ENCODE measurements around the gene PDGFD.

The PDGFD gene

GRCh38 chr11:103995896-103996295 is 168.1 kb downstream of the PDGFD start:
- DNase-seq = no peak

GRCh38 chr11:103994518-103994917 is 169.4 kb downstream of the PDGFD start:
- no peak for DNase-seq

GRCh38 chr11:103994094-103994493 is 169.9 kb downstream of the PDGFD start:
- no peak for DNase-seq

- no peak for DNase-seq
Observed at GRCh38 chr11:103993507-103993906, 170.4 kb downstream of the PDGFD start.

GRCh38 chr11:103988595-103988969 is 175.4 kb downstream of the PDGFD start:
- no peak for DNase-seq

- no peak for DNase-seq
Observed at GRCh38 chr11:103987629-103988594, 176.0 kb downstream of the PDGFD start.

GRCh38 chr11:103985041-103985440 is 178.9 kb downstream of the PDGFD start:
- no peak for DNase-seq

- DNase-seq = no peak
Observed at GRCh38 chr11:103980108-103980507, 183.8 kb downstream of the PDGFD start.

GRCh38 chr11:103978616-103979595 is 185.0 kb downstream of the PDGFD start:
- no peak for DNase-seq

- DNase-seq = no peak
Observed at GRCh38 chr11:103972013-103972412, 191.9 kb downstream of the PDGFD start.

- no peak for DNase-seq
Observed at GRCh38 chr11:103970701-103971249, 193.2 kb downstream of the PDGFD start.

GRCh38 chr11:103968685-103969084 is 195.3 kb downstream of the PDGFD start:
- DNase-seq = no peak

- no peak for DNase-seq
Observed at GRCh38 chr11:103967985-103968384, 196.0 kb downstream of the PDGFD start.

GRCh38 chr11:103964390-103964789 is 199.6 kb downstream of the PDGFD start:
- DNase-seq = no peak

GRCh38 chr11:103963648-103964047 is 200.3 kb downstream of the PDGFD start:
- DNase-seq = no peak

- no peak for DNase-seq
Observed at GRCh38 chr11:103961010-103961409, 202.9 kb downstream of the PDGFD start.

GRCh38 chr11:103960108-103960507 is 203.8 kb downstream of the PDGFD start:
- DNase-seq = no peak

GRCh38 chr11:103959279-103959942 is 204.5 kb downstream of the PDGFD start:
- no peak for DNase-seq

- no peak for DNase-seq
Observed at GRCh38 chr11:103958475-103959215, 205.3 kb downstream of the PDGFD start.

GRCh38 chr11:103953797-103954486 is 210.0 kb downstream of the PDGFD start:
- no peak for DNase-seq

GRCh38 chr11:103949781-103950180 is 214.2 kb downstream of the PDGFD start:
- no peak for DNase-seq
